HG03066 (cell line): Measurements from ENCODE around the gene ULK4.

ENCODE experiments used
- ATAC-seq: cut with Tn5 transposase; IDR thresholded peaks from one replicate; pipeline ENCODE4 v1.9.1; 2021; ENCODE audit warnings: low read depth; ENCODE audit not compliant: unreplicated experiment

Gene ULK4

DNA sequence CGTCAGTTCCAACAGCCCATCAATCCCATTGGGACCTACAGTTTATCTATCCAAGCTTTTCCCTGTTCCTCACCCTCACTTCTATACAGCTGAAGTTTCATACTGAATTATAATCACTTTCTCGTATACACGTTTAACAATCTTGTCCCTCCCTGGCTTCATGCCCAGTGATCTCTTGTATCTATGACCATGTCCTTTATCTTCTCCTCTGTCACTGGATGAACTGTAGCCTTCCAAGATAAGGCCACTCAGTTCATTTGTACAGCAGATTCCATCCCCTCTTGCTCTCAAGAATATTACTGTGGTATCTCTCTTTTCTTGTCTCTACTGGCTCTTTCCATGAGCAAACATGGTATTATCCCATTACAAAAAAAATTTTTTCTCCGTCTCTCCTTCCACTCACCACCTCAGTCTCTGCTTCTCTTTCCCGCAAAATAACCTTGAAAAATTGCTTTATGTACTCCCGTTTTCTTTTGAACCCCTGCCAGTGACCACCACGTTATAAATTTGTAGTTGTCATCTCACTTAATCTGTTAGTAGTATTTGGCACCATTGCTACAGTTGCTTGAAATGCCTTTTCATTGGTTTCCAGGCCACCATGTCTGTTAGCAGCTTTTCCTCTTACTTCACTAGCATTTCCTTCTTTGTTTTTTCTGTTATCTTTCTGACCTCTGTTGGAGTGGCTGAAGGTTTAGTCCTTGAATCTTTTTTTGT is 753.2 kb downstream of the ULK4 start:
- no peak for ATAC-seq

DNA sequence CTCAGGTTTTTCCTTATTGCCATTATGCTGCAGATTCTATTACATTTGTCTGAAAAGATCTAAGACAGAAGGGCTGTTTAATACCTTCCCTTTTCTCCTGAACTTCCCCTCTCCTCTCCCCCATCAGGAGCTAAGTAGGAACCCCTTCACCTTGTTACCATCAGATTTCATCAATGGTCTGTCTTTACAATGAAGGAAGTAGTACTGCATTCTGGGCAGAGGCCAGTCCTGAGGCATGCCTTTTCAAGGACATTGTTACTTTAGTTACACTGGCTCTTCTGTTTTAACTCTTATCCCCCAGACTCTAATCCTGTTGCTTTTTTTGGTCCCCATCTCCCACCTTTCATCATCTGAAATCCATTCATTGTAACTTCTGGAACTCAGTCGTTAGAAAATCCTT is 754.5 kb downstream of the ULK4 start:
- no peak for ATAC-seq

DNA sequence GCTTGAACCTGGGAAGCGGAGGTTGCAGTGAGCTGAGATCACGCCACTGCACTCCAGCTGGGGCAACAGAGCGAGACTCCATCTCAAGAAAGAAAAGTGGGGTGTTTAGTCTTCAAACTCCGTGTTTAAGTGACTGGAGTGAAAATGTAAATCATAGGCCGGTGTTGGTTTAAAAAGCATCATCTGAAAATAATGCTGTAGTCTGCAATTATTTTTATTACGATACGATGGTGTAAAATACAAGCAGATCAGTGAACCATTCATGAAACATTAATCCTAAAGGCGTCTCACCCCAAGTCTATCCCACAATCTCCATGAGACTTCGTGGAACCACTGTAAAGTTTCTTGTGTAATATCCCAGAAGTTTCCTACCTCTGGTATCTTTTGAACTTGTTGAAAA is 756.3 kb downstream of the ULK4 start:
- no peak for ATAC-seq

DNA sequence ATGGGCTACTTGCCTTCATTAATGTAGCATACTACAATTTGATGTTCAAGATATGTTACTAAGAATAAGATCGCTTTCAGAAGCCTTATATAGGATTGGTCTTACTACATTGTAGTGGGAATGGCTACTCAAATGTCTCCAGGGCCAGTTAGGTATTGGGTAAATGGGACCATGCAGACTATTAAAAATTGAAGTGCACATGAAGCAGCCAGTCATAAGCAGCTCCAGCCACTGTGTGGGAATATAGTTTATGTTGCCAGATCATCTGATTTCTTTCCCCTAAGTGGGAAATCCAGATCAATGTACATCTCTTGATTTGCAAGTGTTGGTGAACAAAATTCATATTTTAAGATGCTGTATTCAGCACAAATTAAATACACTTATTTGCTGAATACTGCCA is 757.5 kb downstream of the ULK4 start:
- no peak for ATAC-seq

DNA sequence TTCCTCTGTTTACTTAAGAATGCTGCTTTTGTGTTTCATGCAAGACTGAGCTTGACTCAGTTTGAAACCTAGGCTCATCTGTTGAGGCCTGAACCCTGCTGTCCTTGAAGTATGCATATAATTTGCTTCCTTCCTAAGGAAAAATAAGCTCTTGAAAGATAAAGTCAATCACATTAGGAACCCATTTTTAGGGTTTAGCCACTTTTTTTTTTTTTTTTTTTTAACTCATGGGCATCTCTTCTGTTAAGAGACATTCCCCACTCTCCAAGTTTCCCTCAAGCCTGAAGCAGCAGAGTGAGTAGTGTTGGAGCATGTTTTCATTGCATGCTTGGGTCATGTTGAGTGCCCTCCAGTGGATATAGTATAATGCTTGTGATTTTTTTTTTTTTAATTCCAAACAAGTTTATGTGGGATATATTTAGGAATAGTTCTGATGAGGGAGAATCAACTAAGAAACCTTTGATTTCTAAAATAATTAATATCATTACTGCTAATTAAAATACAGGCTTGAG is 759.0 kb downstream of the ULK4 start:
- no peak for ATAC-seq

DNA sequence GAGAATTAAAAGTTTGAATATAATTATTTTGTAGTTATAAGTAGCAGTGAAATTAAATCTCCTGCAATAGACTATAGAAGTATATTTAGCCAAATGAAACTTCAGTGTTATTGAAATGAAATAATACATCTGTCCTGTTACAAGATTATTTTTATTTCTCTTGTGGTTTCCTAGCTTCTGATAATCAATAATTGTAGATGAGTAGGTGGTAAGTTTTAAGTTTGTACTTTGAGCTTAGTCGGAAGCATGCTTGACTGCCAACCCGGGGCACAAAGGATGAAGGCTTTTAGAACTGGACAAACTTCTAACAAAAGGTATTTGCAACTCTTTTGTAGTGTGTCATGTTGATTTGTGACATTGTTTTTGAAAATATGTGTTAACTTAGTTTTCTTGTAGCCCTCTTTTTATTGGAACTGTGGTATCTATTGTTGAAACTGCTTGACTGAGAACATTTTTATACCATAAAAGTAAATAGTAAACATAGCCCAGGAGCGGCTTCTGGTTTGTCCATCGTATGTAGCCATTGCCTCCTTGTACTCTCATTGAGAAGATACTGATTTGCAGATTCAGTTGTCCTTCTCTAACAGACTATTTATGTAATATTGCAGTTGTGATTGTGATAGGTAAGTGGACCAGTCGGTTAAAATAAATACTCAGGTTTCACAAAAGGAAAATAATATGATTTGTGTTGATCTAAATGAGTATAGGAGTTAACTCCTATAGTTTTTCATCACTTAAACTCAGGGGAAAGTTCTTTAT is 759.6 kb downstream of the ULK4 start:
- no peak for ATAC-seq

DNA sequence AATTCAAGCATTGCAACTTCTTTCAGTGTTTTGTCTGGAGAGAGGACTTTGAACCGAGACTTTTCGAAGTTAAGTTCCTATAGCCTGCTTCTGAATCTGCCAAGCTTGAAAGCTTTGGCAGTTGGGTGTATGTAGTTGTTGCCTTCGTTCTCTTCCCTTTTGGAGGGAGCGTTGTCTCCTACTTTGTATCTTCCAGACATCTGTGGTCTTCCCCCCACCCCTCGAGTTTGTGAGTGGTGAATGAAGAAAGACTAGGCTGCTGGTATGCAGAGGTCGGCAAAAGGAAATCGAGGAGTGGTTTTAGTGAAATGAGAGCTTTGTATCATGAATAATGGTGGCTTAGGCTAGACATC is 761.3 kb downstream of the ULK4 start:
- no peak for ATAC-seq

DNA sequence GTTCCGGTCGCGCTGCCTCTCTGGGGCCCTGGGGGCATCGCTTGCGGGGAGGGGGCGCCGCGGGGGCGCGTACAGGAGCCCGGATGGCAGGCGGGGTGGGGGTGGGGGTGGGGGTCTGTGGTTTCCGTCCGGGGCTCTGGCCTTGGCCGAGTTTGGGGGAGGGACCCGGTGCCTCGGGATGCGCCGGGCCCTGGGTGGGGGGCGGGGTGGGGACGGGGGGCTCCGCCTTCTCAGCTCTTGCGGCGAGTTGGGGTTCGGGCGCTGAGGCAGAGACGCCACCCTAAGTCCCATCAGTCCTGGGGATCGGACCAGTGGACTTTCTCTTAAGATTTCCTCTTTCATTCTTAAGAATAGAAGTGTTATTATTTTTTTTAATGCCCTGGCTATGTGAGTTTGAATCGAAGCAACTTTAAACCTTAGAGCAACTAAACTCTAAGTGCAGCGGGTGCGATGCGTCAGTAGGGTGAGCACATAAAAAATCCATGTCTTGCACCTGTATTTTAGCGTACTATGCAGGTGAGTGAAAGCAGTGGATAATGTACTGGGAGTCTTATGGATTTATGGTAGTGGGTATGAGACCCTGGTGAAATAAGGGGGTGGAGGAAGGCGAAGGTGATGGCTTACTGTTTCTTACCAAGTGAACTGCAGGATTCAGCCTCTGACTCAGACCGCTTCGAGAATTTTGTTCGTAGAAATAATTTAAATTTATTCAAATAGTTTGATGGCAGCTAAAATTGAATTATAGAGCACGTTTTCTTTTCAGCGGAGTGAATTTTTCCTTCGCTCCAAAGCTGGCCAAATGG is 761.8 kb downstream of the ULK4 start:
- peak; percentile 22 for ATAC-seq

DNA sequence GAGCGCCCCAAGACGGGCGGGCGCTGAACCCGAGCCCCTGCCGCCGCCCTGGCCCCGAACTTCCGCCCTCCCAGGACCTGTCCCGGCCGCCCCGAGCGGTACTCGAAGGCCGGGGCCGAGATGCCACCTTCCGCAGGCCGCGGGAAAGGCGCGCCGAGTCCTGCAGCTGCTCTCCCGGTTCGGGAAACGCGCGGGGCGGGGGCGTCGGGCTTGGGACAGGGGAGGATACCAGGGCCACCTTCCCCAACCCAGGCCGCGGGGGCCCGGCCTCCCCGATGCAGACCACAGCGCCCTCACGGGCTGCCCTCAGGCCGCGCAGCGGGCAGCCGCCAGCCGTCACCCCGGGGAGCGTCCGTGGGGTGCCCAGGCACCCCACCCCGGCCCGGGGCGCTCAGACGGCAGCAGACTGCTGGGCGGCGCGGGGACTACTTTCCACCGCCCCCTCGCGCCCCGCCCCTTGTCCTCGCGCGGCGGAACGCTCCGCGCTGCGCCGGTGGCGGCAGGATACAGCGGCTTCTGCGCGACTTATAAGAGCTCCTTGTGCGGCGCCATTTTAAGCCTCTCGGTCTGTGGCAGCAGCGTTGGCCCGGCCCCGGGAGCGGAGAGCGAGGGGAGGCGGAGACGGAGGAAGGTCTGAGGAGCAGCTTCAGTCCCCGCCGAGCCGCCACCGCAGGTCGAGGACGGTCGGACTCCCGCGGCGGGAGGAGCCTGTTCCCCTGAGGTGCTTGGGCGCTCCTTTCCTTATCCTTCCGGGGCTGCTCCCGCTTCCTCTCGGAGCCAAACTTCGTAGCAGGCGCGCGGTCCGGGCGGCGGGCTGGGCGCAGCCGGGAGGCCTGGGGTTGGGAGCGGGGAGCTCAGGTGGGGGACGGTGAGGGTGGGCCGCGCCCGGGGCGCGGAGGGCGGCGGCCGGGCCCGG is 762.7 kb downstream of the ULK4 start, which contains the start of gene CTNNB1:
Gene CTNNB1, plus strand, starts transcription at position 556 of the 916 bp plus-strand sequence. CDS start 24,564 bp downstream, outside the sequence.
- ATAC-seq, result peak; percentile 65

DNA sequence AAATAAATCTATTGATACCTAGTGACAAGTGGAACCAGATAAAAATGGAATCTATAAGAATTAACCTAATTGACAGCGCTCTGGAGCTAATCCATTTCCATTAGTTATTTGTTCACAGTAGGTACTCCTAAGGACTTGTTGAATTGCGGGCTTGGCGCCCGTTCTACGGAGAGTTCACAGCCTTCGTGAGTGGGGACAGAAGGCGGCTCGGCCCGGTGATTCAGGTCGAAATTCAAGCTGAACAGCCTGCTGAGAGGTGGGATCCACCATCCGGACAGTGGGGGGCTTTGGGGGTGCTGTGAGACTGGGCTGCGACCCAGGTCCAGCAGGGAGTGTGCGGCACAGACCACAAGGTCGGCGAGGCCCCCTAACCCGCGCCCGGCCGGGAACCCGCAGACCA is 763.4 kb downstream of the ULK4 start:
- ATAC-seq, result peak; percentile 0

DNA sequence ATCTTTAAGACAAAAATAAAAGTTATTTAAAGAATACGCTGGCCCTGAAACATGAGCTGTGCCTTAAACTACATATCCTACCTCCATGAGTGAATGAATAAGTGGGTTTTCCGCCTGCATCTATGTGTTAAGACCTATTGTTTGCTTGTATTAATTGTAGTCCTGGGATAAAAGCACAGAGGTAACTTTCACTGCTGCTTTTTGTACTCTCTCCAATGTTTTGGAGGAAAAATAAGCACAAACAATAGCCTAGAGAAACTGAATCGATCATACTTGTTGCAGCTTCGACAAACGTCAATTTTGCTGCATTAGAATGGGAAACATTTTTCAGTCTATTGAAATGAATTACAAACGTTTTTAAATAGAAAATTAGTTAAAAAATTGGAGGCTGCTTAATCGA is 763.9 kb downstream of the ULK4 start:
- ATAC-seq, result no peak
